ENCODE results near the gene GRK6. TPM values are rescaled to one million over a fixed set of nuclear protein-coding genes. Genes with fewer than 3 reads are reported as not detected.

The GRK6 gene
- total and polyA plus RNA-seq, 9 of the 15 experiments (the other 6 are each of a cell fraction or from before 2014, with no cell fraction given), result 0.63 to 122 (median 44.5) TPM

GRCh38 chr5:177425801-177426565 lies 493 bp upstream of the GRK6 start (continued):
- no peak for TF ChIP-seq ZNF76 (CRISPR knock-in tag; IDR thresholded peaks at IDR 0.05; ENCODE audit: borderline replicate concordance)
- peak; percentile 65 to 81 for TF ChIP-seq MNT (conservative IDR thresholded peaks at IDR 0.05)
- no peak for TF ChIP-seq CBX2 (IDR thresholded peaks at IDR 0.05; ENCODE audit: insufficient read depth, low read length, poor library complexity, severe bottlenecking)
- TF ChIP-seq SAFB2 (IDR thresholded peaks at IDR 0.05; ENCODE audit: borderline replicate concordance, low read depth, low read length, severe bottlenecking), result no peak
- no peak for TF ChIP-seq MAFG (tag; conservative IDR thresholded peaks at IDR 0.05)
- no peak for TF ChIP-seq ETV6 (IDR thresholded peaks at IDR 0.05; ENCODE audit: borderline replicate concordance in 1 of 2, low read depth in 2 of 2, low read length in 1 of 2)
- no peak for TF ChIP-seq ETV6 (CRISPR knock-in tag; IDR thresholded peaks at IDR 0.05; ENCODE audit: borderline replicate concordance)
- TF ChIP-seq EP400 (IDR thresholded peaks at IDR 0.05), result peak; percentile 82
- no peak for TF ChIP-seq ZNF79 (CRISPR knock-in tag; IDR thresholded peaks at IDR 0.05; ENCODE audit: low read depth)
- peak; percentile 85 for TF ChIP-seq POLR2H (tag; IDR thresholded peaks at IDR 0.05; ENCODE audit: low read depth)
- no peak for TF ChIP-seq NR2F6 (CRISPR knock-in tag; IDR thresholded peaks at IDR 0.05)
- TF ChIP-seq ETS1 (conservative IDR thresholded peaks at IDR 0.05; ENCODE audit: control insufficient read depth, low read depth, low read length), result no peak; the same call in 1 of the 2 replicates
- peak; percentile 52; the same call in 1 of the 2 replicates for TF ChIP-seq SMARCC2 (IDR thresholded peaks at IDR 0.05; ENCODE audit: low read depth)
- TF ChIP-seq SAP30 (IDR thresholded peaks at IDR 0.05; ENCODE audit: borderline replicate concordance, insufficient read depth, low read depth, low read length, poor library complexity, severe bottlenecking), result peak; percentile 60
- no peak for TF ChIP-seq GTF2B (IDR thresholded peaks at IDR 0.05; ENCODE audit: extremely low read depth, insufficient read length)
- TF ChIP-seq CEBPB (tag; IDR thresholded peaks at IDR 0.05), result no peak
- no peak for TF ChIP-seq PURB (CRISPR knock-in tag; IDR thresholded peaks at IDR 0.05; ENCODE audit: low read depth)
- TF ChIP-seq SRF (CRISPR knock-in tag; IDR thresholded peaks at IDR 0.05), result peak; percentile 97 to 99
- TF ChIP-seq SMARCE1 (IDR thresholded peaks at IDR 0.05), result peak; percentile 9
- TF ChIP-seq NR1H2 (CRISPR knock-in tag; IDR thresholded peaks at IDR 0.05), result no peak
- TF ChIP-seq SNAPC5 (CRISPR knock-in tag; IDR thresholded peaks at IDR 0.05), result no peak
- no peak for TF ChIP-seq SLC30A9 (CRISPR knock-in tag; IDR thresholded peaks at IDR 0.05)
- TF ChIP-seq E2F5 (CRISPR knock-in tag; IDR thresholded peaks at IDR 0.05), result no peak

Measured in K562 (cell line).